Neural progenitor cell (in vitro differentiated cells): ENCODE results near the gene RBM6. TPM values are rescaled to one million over a fixed set of nuclear protein-coding genes. Genes with fewer than 3 reads are reported as not detected.

ENCODE experiments used
- DNase-seq: peaks from one replicate; pipeline ENCODE4 v3.0.0-alpha.2; 2016; ENCODE audit warnings: low spot score
- H2AFZ ChIP-seq: fragments of 200-600 bp; sonication (generic); replicated peaks from 2 replicates; pipeline ENCODE4 v1.6.1; 2016; ENCODE audit warnings: antibody characterized with exemption
- H3F3A ChIP-seq: fragments of 200-600 bp; sonication (generic); 2 replicates; pipeline ENCODE4 v1.6.1; 2016; ENCODE audit warnings: antibody characterized with exemption, low read depth
- H3K27ac ChIP-seq: fragments of 200-600 bp; sonication (generic); 2 replicates; pipeline ENCODE4 v1.5.1; 2016; ENCODE audit warnings: mild to moderate bottlenecking
- H3K27me3 ChIP-seq: fragments of 200-600 bp; sonication (generic); 2 replicates; pipeline ENCODE4 v1.6.1; 2016; ENCODE audit warnings: mild to moderate bottlenecking, moderate library complexity
- H3K36me3 ChIP-seq: fragments of 200-600 bp; sonication (generic); 2 replicates; pipeline ENCODE4 v1.5.1; 2016
- H3K4me1 ChIP-seq: fragments of 200-600 bp; sonication (generic); 2 replicates; pipeline ENCODE4 v1.6.1; 2016; ENCODE audit warnings: mixed run types
- H3K4me2 ChIP-seq: fragments of 200-600 bp; sonication (generic); 2 replicates; pipeline ENCODE4 v1.6.1; 2016
- H3K4me3 ChIP-seq: fragments of 200-600 bp; sonication (generic); 2 replicates; pipeline ENCODE4 v1.5.1; 2016
- H3K79me2 ChIP-seq: fragments of 200-600 bp; sonication (generic); 2 replicates; pipeline ENCODE4 v1.6.1; 2016; ENCODE audit warnings: low read depth
- H3K9ac ChIP-seq: fragments of 200-600 bp; sonication (generic); 2 replicates; pipeline ENCODE4 v1.6.1; 2016
- H3K9me3 ChIP-seq: fragments of 200-600 bp; sonication (generic); 2 replicates; pipeline ENCODE4 v1.5.1; 2016; ENCODE audit warnings: low read depth
- H4K20me1 ChIP-seq: fragments of 200-600 bp; sonication (generic); 2 replicates; pipeline ENCODE4 v1.6.1; 2016; ENCODE audit warnings: low read depth
- H3K27ac Mint-ChIP-seq: 3 replicates; pipeline ENCODE4 v1.8.0; 2021; ENCODE audit warnings: mixed read lengths
- H3K27me3 Mint-ChIP-seq: 2 replicates; pipeline ENCODE4 v1.8.0; 2022; ENCODE audit warnings: low read depth, mild to moderate bottlenecking, inconsistent platforms, moderate library complexity, mixed read lengths; ENCODE audit not compliant: insufficient read depth
- H3K36me3 Mint-ChIP-seq: 3 replicates; pipeline ENCODE4 v1.8.0; 2021; ENCODE audit warnings: mixed read lengths
- H3K4me1 Mint-ChIP-seq: 3 replicates; pipeline ENCODE4 v1.8.0; 2021; ENCODE audit warnings: mixed read lengths
- H3K4me3 Mint-ChIP-seq: 3 replicates; pipeline ENCODE4 v1.8.0; 2021; ENCODE audit warnings: mild to moderate bottlenecking, moderate library complexity, mixed read lengths
- H3K9me3 Mint-ChIP-seq: 3 replicates; pipeline ENCODE4 v1.8.0; 2020; ENCODE audit warnings: mixed read lengths
- EZH2 ChIP-seq: fragments of 200-600 bp; sonication (generic); IDR thresholded peaks from 2 replicates; pipeline ENCODE4 v1.6.1; 2017; ENCODE audit warnings: antibody characterized with exemption, mild to moderate bottlenecking, moderate library complexity
- EZH2phosphoT487 ChIP-seq: fragments of 200-600 bp; sonication (generic); IDR thresholded peaks from 2 replicates; pipeline ENCODE4 v1.6.1; 2017; ENCODE audit warnings: antibody characterized with exemption
- total RNA-seq: library from RNA; depleted of rRNA; stranded (reverse); fragments of >200 nt; gene quantifications from 2 replicates; pipeline ENCODE4 v1.2.3, GENCODE V29; 2015; ENCODE audit warnings: low replicate concordance
- TF ChIP-seq, protein P1 (sequence below): fragments of 200-600 bp; sonication (generic); IDR thresholded peaks from 2 replicates; pipeline ENCODE4 v1.5.1; 2017; ENCODE audit warnings: antibody characterized with exemption, mild to moderate bottlenecking

Gene RBM6
- total RNA-seq, 1 donor from 2014 or later: 170 TPM

DNA sequence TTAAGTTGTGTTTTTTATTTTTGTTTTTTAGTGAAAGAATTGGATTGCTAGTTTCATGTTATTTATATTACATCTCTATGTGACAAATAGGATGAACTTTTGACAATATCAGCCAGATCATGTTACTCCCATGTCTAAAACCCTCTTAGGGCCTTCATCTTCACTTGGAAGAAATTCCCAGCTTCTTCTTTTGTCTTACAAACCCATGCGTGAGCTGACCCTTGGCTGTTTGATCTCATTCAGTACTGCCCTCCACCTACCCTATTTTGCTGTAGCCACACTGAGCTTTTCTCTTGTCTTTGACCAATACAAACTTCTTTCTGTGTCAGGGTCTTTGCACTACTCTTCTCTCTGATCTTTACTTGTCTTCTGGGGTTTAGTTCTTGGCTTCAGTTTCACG is 37.0 kb downstream of the RBM6 start:
- H3K9ac ChIP-seq: no peak overlapping the region
- Mint-ChIP-seq H3K36me3 (peaks cover 16% of the 10 kb centered on the region), H3K27ac (no peak overlapping the region), H3K4me3 (no peak overlapping the region), H3K9me3 (no peaks in the 10 kb centered on the region), H3K27me3 (peaks cover 2% of the 10 kb centered on the region), H3K4me1 (peaks cover 6% of the 10 kb centered on the region)
- peak overlapping the region; percentile 19 for H3K4me2 ChIP-seq
- DNase-seq: peak; percentile 18
- H3K79me2 ChIP-seq: peaks cover 22% of the 10 kb centered on the region
- TF ChIP-seq EZH2: no peak
- TF ChIP-seq, protein P1, sequence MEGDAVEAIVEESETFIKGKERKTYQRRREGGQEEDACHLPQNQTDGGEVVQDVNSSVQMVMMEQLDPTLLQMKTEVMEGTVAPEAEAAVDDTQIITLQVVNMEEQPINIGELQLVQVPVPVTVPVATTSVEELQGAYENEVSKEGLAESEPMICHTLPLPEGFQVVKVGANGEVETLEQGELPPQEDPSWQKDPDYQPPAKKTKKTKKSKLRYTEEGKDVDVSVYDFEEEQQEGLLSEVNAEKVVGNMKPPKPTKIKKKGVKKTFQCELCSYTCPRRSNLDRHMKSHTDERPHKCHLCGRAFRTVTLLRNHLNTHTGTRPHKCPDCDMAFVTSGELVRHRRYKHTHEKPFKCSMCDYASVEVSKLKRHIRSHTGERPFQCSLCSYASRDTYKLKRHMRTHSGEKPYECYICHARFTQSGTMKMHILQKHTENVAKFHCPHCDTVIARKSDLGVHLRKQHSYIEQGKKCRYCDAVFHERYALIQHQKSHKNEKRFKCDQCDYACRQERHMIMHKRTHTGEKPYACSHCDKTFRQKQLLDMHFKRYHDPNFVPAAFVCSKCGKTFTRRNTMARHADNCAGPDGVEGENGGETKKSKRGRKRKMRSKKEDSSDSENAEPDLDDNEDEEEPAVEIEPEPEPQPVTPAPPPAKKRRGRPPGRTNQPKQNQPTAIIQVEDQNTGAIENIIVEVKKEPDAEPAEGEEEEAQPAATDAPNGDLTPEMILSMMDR: no peak
- no peak for TF ChIP-seq EZH2phosphoT487
- H3K4me3 ChIP-seq: no peak overlapping the region
- H3K27ac ChIP-seq: peak overlapping the region; percentile 57
- no peaks in the 10 kb centered on the region for H3K9me3 ChIP-seq
- H2AFZ ChIP-seq: no peak overlapping the region
- peaks cover 16% of the 10 kb centered on the region for H3K4me1 ChIP-seq
- no peaks in the 10 kb centered on the region for H3K27me3 ChIP-seq
- H3K36me3 ChIP-seq: peaks cover 4% of the 10 kb centered on the region
- no peaks in the 10 kb centered on the region for H3F3A ChIP-seq
- H4K20me1 ChIP-seq: peaks cover 7% of the 10 kb centered on the region

DNA sequence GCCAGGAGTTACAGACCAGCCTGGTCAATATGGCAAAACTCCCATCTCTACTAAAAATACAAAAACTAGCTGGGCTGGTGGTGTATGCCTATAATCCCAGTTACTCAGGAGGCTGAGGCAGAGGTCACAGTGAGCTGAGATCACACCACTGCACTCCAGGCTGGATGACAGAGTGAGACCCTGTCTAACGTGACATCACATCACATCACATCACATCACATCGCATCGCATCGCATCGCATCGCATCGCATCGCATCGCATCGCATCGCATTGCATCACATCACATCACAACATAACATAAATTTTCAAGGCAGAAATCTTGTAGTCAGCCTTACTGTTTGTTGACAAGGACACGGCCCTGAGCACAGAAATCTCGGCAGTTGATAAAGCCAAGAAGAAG is 44.4 kb downstream of the RBM6 start:
- no peak for DNase-seq
- Histone ChIP-seq H3K36me3 (no peaks in the 10 kb centered on the region), H3K27ac (no peak overlapping the region), H3K9ac (no peak overlapping the region), H2AFZ (no peak overlapping the region), H3F3A (no peaks in the 10 kb centered on the region), H3K9me3 (no peaks in the 10 kb centered on the region), H3K27me3 (no peaks in the 10 kb centered on the region), H4K20me1 (peaks cover 3% of the 10 kb centered on the region), H3K4me1 (no peaks in the 10 kb centered on the region), H3K4me2 (no peak overlapping the region), H3K4me3 (no peak overlapping the region), H3K79me2 (peaks cover 14% of the 10 kb centered on the region)
- Mint-ChIP-seq H3K36me3 (peaks cover 8% of the 10 kb centered on the region), H3K4me1 (peaks cover 2% of the 10 kb centered on the region), H3K9me3 (no peaks in the 10 kb centered on the region), H3K4me3 (no peak overlapping the region), H3K27ac (no peak overlapping the region), H3K27me3 (no peaks in the 10 kb centered on the region)
- TF ChIP-seq EZH2: no peak
- no peak for TF ChIP-seq EZH2phosphoT487
- TF ChIP-seq, protein P1: no peak

GRCh38 chr3:49992326-49992725 is 52.4 kb downstream of the RBM6 start:
- H3K27ac Mint-ChIP-seq: no peak overlapping the region
- Histone ChIP-seq H3K9ac (no peak overlapping the region), H3K79me2 (peaks cover 30% of the 10 kb centered on the region), H2AFZ (no peak overlapping the region), H3K27ac (no peak overlapping the region), H3K4me3 (no peak overlapping the region), H3F3A (no peaks in the 10 kb centered on the region), H3K27me3 (no peaks in the 10 kb centered on the region), H3K9me3 (no peaks in the 10 kb centered on the region), H3K36me3 (peaks cover 7% of the 10 kb centered on the region), H3K4me2 (no peak overlapping the region), H4K20me1 (no peaks in the 10 kb centered on the region), H3K4me1 (no peaks in the 10 kb centered on the region)
- no peaks in the 10 kb centered on the region for H3K27me3 Mint-ChIP-seq
- no peak overlapping the region for H3K4me3 Mint-ChIP-seq
- no peak for TF ChIP-seq EZH2phosphoT487
- TF ChIP-seq EZH2: no peak
- TF ChIP-seq, protein P1: no peak
- H3K36me3 Mint-ChIP-seq: peaks cover 2% of the 10 kb centered on the region
- no peak for DNase-seq
- no peaks in the 10 kb centered on the region for H3K9me3 Mint-ChIP-seq
- no peaks in the 10 kb centered on the region for H3K4me1 Mint-ChIP-seq
